Measurements from ENCODE around the gene PMPCA. TPM values are rescaled to one million over a fixed set of nuclear protein-coding genes. Genes with fewer than 3 reads are reported as not detected.

Gene PMPCA
- polyA plus RNA-seq, 1 donor (not counting 4 experiments of a cell fraction or from before 2014, with no cell fraction given): 85.9 TPM

DNA sequence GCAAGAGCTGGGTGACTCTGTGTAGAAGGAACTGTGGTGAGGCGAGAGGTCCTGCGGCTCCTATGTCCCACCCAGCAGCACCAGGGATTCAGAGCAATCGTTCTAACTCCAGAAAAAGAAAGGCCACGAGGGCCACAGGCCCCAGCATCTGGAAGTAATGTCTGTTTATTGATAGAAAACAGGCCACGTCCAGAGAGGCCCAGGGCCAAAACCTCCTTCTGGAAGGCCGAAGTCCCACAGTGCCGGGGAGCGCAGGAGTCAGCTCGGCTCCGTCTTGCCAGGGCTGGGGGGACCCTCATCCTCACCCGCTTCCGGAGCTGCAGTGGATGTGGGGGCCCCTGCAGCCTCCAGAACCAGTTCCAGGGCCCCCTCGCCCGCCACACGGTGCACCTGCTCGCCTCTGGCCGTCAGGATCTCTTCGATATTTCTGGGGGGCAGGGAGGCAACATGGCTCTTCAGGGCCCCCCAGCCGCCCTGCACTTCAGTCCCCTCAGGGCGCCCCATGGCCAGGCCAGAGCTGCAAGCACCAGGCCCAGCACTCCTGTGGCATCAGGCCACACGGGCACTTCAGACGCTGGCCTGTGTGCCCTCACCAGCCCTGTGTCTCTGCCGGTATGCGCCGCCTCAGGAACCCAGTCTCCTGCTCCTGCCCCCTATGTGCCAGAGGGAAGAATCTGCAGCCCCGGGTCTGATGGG is 48.6 kb upstream of the PMPCA start:
- no peak for FAIRE-seq
- Histone ChIP-seq H3K9me3 (ENCODE audit: control insufficient read depth, low read depth, low read length) (no peaks in the 10 kb centered on the region), H3K9ac (ENCODE audit: control insufficient read depth, extremely low read depth, insufficient read depth, low read length) (no peak overlapping the region), H3K4me1 (ENCODE audit: control insufficient read depth, extremely low read depth, insufficient read depth, low read length) (peaks cover 12% of the 10 kb centered on the region), H3K79me2 (ENCODE audit: control insufficient read depth, insufficient read depth, low read length) (no peaks in the 10 kb centered on the region), H4K20me1 (ENCODE audit: control insufficient read depth, extremely low read depth, insufficient read depth, low read length) (no peaks in the 10 kb centered on the region), H3K36me3 (ENCODE audit: control insufficient read depth in 2 of 2, extremely low read depth in 1 of 2, insufficient read depth in 2 of 2, low read length in 2 of 2) (peaks cover 0 to 3% of the 10 kb centered on the region in 2 experiments), H3K27ac (ENCODE audit: control insufficient read depth, insufficient read depth, low read length) (no peak overlapping the region), H3K27me3 (ENCODE audit: control insufficient read depth, extremely low read depth, insufficient read depth, low read length) (no peaks in the 10 kb centered on the region), H2AFZ (ENCODE audit: control insufficient read depth, low read length) (no peak overlapping the region), H3K9me1 (ENCODE audit: control insufficient read depth, extremely low read depth, insufficient read depth, low read length) (no peaks in the 10 kb centered on the region), H3K4me3 (ENCODE audit: control insufficient read depth in 2 of 3, extremely low read depth in 1 of 3, insufficient read depth in 2 of 3, low read depth in 1 of 3, low read length in 3 of 3) (no peak overlapping the region), H3K4me2 (ENCODE audit: control insufficient read depth, extremely low read depth, insufficient read depth, low read depth, low read length) (no peak overlapping the region)
- TF ChIP-seq, protein P1, sequence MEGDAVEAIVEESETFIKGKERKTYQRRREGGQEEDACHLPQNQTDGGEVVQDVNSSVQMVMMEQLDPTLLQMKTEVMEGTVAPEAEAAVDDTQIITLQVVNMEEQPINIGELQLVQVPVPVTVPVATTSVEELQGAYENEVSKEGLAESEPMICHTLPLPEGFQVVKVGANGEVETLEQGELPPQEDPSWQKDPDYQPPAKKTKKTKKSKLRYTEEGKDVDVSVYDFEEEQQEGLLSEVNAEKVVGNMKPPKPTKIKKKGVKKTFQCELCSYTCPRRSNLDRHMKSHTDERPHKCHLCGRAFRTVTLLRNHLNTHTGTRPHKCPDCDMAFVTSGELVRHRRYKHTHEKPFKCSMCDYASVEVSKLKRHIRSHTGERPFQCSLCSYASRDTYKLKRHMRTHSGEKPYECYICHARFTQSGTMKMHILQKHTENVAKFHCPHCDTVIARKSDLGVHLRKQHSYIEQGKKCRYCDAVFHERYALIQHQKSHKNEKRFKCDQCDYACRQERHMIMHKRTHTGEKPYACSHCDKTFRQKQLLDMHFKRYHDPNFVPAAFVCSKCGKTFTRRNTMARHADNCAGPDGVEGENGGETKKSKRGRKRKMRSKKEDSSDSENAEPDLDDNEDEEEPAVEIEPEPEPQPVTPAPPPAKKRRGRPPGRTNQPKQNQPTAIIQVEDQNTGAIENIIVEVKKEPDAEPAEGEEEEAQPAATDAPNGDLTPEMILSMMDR (optimal IDR thresholded peaks at IDR 0.05 in 1 of 3, IDR thresholded peaks at IDR 0.05 in 1 of 3, conservative IDR thresholded peaks at IDR 0.05 in 1 of 3; ENCODE audit: extremely low read depth in 1 of 3, insufficient read depth in 2 of 3, low read length in 3 of 3): no peak
- no peak for TF ChIP-seq EZH2 (IDR thresholded peaks at IDR 0.05; ENCODE audit: low read length)
- DNase-seq (ENCODE audit: low read depth, low spot score): no peak
- dilution Hi-C loops (cut with MboI; ENCODE audit: extremely low pct_ligation_motif_present, low sequenced_read_pairs): no loop called here

DNA sequence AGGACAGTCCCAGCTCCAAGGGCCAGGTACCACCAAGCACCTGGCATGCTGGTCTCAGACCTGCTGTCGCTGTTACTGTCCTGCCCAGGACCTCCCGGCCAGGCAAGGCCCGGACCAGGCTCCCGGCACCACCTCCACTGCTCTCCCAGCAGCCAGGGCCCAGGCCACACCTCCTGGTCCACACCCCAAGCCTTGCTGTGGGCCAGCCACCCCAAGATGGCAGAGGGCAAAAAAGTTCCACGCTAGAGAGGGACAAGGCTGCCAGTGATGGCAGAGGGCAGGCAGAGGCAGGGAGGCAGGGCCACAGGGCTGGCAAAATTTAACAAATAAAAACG is 48.0 kb upstream of the PMPCA start:
- Histone ChIP-seq H2AFZ (ENCODE audit: control insufficient read depth, low read length) (no peak overlapping the region), H3K27me3 (ENCODE audit: control insufficient read depth, extremely low read depth, insufficient read depth, low read length) (no peaks in the 10 kb centered on the region), H3K36me3 (ENCODE audit: control insufficient read depth in 2 of 2, extremely low read depth in 1 of 2, insufficient read depth in 2 of 2, low read length in 2 of 2) (peaks cover 0 to 3% of the 10 kb centered on the region in 2 experiments), H3K27ac (ENCODE audit: control insufficient read depth, insufficient read depth, low read length) (no peak overlapping the region), H3K4me2 (ENCODE audit: control insufficient read depth, extremely low read depth, insufficient read depth, low read depth, low read length) (peak overlapping the region; percentile 76), H3K9me3 (ENCODE audit: control insufficient read depth, low read depth, low read length) (no peaks in the 10 kb centered on the region), H3K79me2 (ENCODE audit: control insufficient read depth, insufficient read depth, low read length) (no peaks in the 10 kb centered on the region), H3K9ac (ENCODE audit: control insufficient read depth, extremely low read depth, insufficient read depth, low read length) (no peak overlapping the region), H3K4me3 (ENCODE audit: control insufficient read depth in 2 of 3, extremely low read depth in 1 of 3, insufficient read depth in 2 of 3, low read depth in 1 of 3, low read length in 3 of 3) (no peak overlapping the region), H3K9me1 (ENCODE audit: control insufficient read depth, extremely low read depth, insufficient read depth, low read length) (no peaks in the 10 kb centered on the region), H4K20me1 (ENCODE audit: control insufficient read depth, extremely low read depth, insufficient read depth, low read length) (no peaks in the 10 kb centered on the region), H3K4me1 (ENCODE audit: control insufficient read depth, extremely low read depth, insufficient read depth, low read length) (peaks cover 12% of the 10 kb centered on the region)
- dilution Hi-C loops (cut with MboI; ENCODE audit: extremely low pct_ligation_motif_present, low sequenced_read_pairs): no loop called here
- no peak for DNase-seq (ENCODE audit: low read depth, low spot score)
- no peak for FAIRE-seq
- TF ChIP-seq EZH2 (IDR thresholded peaks at IDR 0.05; ENCODE audit: low read length): no peak
- TF ChIP-seq, protein P1 (optimal IDR thresholded peaks at IDR 0.05 in 1 of 3, IDR thresholded peaks at IDR 0.05 in 1 of 3, conservative IDR thresholded peaks at IDR 0.05 in 1 of 3; ENCODE audit: extremely low read depth in 1 of 3, insufficient read depth in 2 of 3, low read length in 3 of 3): no peak

Data from keratinocyte (primary cell).